HK-2 (cell line): ENCODE results near the gene SFN.
"Not testable (repeated sequence)": the region's sequence is repeated elsewhere in the genome, so short reads cannot be mapped to it uniquely, and the experiment has no call there.

Experiments used
- DNase-seq: peaks from one replicate; pipeline ENCODE4 v3.0.0-alpha.2; 2018; ENCODE audit not compliant: unreplicated experiment

SFN gene

GRCh38 chr1:26864610-26865480, 1.9 kb downstream of the SFN start:
- DNase-seq, result peak; percentile 99

GRCh38 chr1:26873097-26873496, 10.1 kb downstream of the SFN start:
- DNase-seq, result not testable (repeated sequence)

GRCh38 chr1:26874896-26875295, 11.9 kb downstream of the SFN start:
- no peak for DNase-seq

GRCh38 chr1:26877326-26877725, 14.4 kb downstream of the SFN start:
- DNase-seq, result no peak

GRCh38 chr1:26879793-26880192, 16.8 kb downstream of the SFN start:
- DNase-seq, result no peak

GRCh38 chr1:26881611-26882010, 18.7 kb downstream of the SFN start:
- not testable (repeated sequence) for DNase-seq

GRCh38 chr1:26882696-26883463, 19.9 kb downstream of the SFN start:
- DNase-seq, result no peak

GRCh38 chr1:26887125-26887524, 24.2 kb downstream of the SFN start:
- no peak for DNase-seq

- DNase-seq, result no peak
Observed at GRCh38 chr1:26888231-26888630, 25.3 kb downstream of the SFN start.

GRCh38 chr1:26889551-26890466, 26.9 kb downstream of the SFN start, which contains the start of gene GPN2:
Gene GPN2 (minus strand): TSS chr1:26890283. CDS start chr1:26890096, 187 bp downstream.
- DNase-seq, result peak; percentile 77

- no peak for DNase-seq
Observed at GRCh38 chr1:26890467-26890796, 27.5 kb downstream of the SFN start.

GRCh38 chr1:26894263-26894662, 31.3 kb downstream of the SFN start:
- no peak for DNase-seq

- DNase-seq, result no peak
Observed at GRCh38 chr1:26897351-26897750, 34.4 kb downstream of the SFN start.

- DNase-seq, result peak; percentile 92
Observed at GRCh38 chr1:26900001-26900814, 37.3 kb downstream of the SFN start, which contains the start of gene GPATCH3. Gene GPATCH3 (minus strand): TSS chr1:26900467. CDS start chr1:26900442, 25 bp downstream.

GRCh38 chr1:26900815-26901511, 38.0 kb downstream of the SFN start:
- no peak for DNase-seq

GRCh38 chr1:26907071-26907917, 44.3 kb downstream of the SFN start:
- DNase-seq, result peak; percentile 83

GRCh38 chr1:26909951-26910342, 47.0 kb downstream of the SFN start:
- no peak for DNase-seq

- no peak for DNase-seq
Observed at GRCh38 chr1:26910343-26911160, 47.6 kb downstream of the SFN start.
